ENCODE measurements around the gene AHCTF1. TPM values are rescaled to one million over a fixed set of nuclear protein-coding genes. Genes with fewer than 3 reads are reported as not detected.

AHCTF1 gene
- total RNA-seq, 1 experiment from 2014 or later: 44.3 TPM

GRCh38 chr1:246797597-246797996 lies 134.2 kb downstream of the AHCTF1 start:
- Histone ChIP-seq H3K4me1 (ENCODE audit: insufficient read depth, low read length) (peaks cover 10% of the 10 kb centered on the region; the same call in 1 of the 2 replicates), H2BK15ac (ENCODE audit: low read depth, low read length) (no peak overlapping the region)

More at GRCh38 chr1:246797597-246797996, 134.2 kb downstream of the AHCTF1 start:
- Histone ChIP-seq H3K14ac (ENCODE audit: insufficient read depth, low read length) (no peak overlapping the region), H3K56ac (ENCODE audit: insufficient read length, low read depth, low read length) (no peak overlapping the region), H3K9me3 (ENCODE audit: control insufficient read depth, low read depth, low read length) (no peaks in the 10 kb centered on the region), H2BK5ac (ENCODE audit: insufficient read length, low read length) (no peak overlapping the region), H3K27ac (ENCODE audit: insufficient read length, low read depth, low read length) (no peak overlapping the region), H4K91ac (ENCODE audit: insufficient read length, low read depth, low read length) (no peak overlapping the region), H2AK5ac (ENCODE audit: insufficient read length, low read length) (no peak overlapping the region), H3K79me2 (ENCODE audit: insufficient read depth, low read length) (no peaks in the 10 kb centered on the region), H3K79me1 (ENCODE audit: insufficient read depth, low read depth, low read length, poor library complexity, severe bottlenecking) (no peaks in the 10 kb centered on the region), H4K8ac (replicated peaks; ENCODE audit: insufficient read length, low read depth, low read length) (no peak overlapping the region), H2AFZ (ENCODE audit: low read length) (no peak overlapping the region), H3T11ph (ENCODE audit: low read length) (no peak overlapping the region), H3K27me3 (ENCODE audit: insufficient read depth, low read length) (no peaks in the 10 kb centered on the region), H2BK12ac (ENCODE audit: insufficient read length, low read depth, low read length) (no peak overlapping the region), H2BK120ac (ENCODE audit: low read depth, low read length, poor library complexity, severe bottlenecking) (no peak overlapping the region), H3K18ac (ENCODE audit: insufficient read length, low read depth, low read length) (no peak overlapping the region), H4K20me1 (ENCODE audit: control insufficient read depth, insufficient read depth, insufficient read length) (no peaks in the 10 kb centered on the region), H4K5ac (ENCODE audit: insufficient read length, low read depth, low read length) (no peak overlapping the region), H2BK20ac (ENCODE audit: low read depth, low read length, poor library complexity, severe bottlenecking) (no peak overlapping the region), H3K9ac (ENCODE audit: extremely low read depth, insufficient read length, low read length) (no peak overlapping the region), H3K23me2 (ENCODE audit: insufficient read length, low read depth, low read length, poor library complexity, severe bottlenecking) (peaks cover 3% of the 10 kb centered on the region), H3K4me2 (ENCODE audit: insufficient read depth, insufficient read length, low read length) (no peak overlapping the region), H3K4ac (ENCODE audit: low read depth, low read length) (no peak overlapping the region), H3K23ac (ENCODE audit: insufficient read length, low read depth, low read length) (no peak overlapping the region)
- peaks cover 8% of the 10 kb centered on the region for H3K27me3 Mint-ChIP-seq (ENCODE audit: low read depth)
- H3K4me3 Mint-ChIP-seq: no peak overlapping the region
- no CpG with 5 or more reads among the region's 11 CpGs for WGBS (ENCODE audit: extremely low coverage, insufficient read length, low lambda C conversion rate)
- H3K4me1 Mint-ChIP-seq: peaks cover 32 to 40% of the 10 kb centered on the region in 2 experiments
- H3K27ac Mint-ChIP-seq: no peak overlapping the region
- no peaks in the 10 kb centered on the region for H3K36me3 Mint-ChIP-seq (ENCODE audit: insufficient read depth in 1 of 3, low read depth in 3 of 3)
- TF ChIP-seq CTCF (conservative IDR thresholded peaks at IDR 0.05): no peak
- no peak for DNase-seq
- H3K9me3 Mint-ChIP-seq: peaks cover 0 to 4% of the 10 kb centered on the region in 2 experiments; a peak in 1 of 5 replicates

Data from H9 (cell line).